Frontal cortex (tissue), 4 donors: Measurements from ENCODE around the gene CRKL. TPM values are rescaled to one million over a fixed set of nuclear protein-coding genes. Genes with fewer than 3 reads are reported as not detected.
"Not testable (repeated sequence)": the region's sequence is repeated elsewhere in the genome, so short reads cannot be mapped to it uniquely, and the experiment has no call there.

Experiments used
- DNase-seq, 2 donors: peaks; one replicate each; pipeline ENCODE4 v3.0.0; 2012; ENCODE audit warnings: low spot score in 2 of 2
- FAIRE-seq: peaks from 2 replicates; lab custom pipeline; 2012; peaks lifted over from hg19 to GRCh38; lab: Jason Lieb, UNC
- total RNA-seq: library from RNA; depleted of rRNA; stranded (reverse); fragments of >200 nt; gene quantifications from one replicate; pipeline ENCODE4 v1.2.3, GENCODE V29; 2014
- donor health status: control.
- donor health status: control.
- donor health status: control.

CRKL gene
- total RNA-seq, 1 donor from 2014 or later: 53.4 TPM

GRCh38 chr22:20964090-20964798 lies 47.0 kb downstream of the CRKL start:
- FAIRE-seq: no peak
- no peak for DNase-seq

- DNase-seq (no peak), FAIRE-seq (no peak)
These were observed 47.5 kb downstream of the CRKL start for GRCh38 chr22:20964799-20965103.

- FAIRE-seq (no peak), DNase-seq (peak in 1 of 2 donors; percentile 60)
These were observed 48.1 kb downstream of the CRKL start for GRCh38 chr22:20965104-20965887.

DNA sequence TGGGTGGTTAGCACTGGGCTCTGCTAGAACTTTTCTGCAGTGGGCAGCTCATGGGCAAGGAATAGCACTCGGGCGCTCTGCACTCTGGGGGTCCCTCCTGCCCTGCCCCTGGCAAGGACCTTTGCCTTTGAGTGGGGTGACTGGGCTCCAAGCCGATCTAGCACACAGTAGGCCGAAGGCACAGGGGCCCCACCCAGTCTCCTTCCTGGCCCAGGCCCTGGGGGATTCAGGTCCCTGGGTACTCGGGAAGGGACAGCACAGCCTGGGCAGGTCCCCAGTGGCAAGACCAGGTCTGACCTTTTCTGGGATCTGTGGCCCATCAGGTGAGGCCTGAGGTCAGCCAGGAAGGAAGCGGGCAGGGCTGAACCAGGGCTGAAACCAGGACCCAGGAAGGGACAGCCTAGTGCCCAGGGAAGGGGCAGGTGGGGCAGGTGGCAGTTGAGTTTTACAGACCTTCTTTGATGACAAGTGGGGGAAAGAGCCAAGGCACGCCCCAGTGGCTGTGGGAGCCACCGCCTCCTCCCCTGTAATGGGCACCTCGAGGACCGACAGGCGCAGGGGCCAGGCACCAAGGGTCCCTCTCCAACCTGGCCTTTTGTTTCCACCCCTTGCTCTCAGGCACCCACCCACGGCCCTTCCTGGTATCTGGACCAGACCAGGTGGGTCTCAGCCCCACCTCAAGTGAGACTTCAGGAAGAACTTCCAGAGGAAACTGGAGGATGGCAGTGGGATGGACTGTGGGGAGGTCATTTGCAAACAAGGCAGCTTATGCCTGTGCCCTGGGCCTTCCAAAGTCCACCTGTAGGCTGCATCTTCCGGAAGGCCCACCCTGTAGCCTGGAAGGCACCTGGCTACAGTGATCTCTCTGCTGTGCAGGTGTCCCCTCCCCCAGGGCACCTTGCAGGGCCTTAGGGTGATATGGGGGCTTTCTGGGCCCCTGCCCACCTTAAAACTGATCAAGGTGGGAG lies 49.0 kb downstream of the CRKL start:
- FAIRE-seq (no peak), DNase-seq (no peak)

DNA sequence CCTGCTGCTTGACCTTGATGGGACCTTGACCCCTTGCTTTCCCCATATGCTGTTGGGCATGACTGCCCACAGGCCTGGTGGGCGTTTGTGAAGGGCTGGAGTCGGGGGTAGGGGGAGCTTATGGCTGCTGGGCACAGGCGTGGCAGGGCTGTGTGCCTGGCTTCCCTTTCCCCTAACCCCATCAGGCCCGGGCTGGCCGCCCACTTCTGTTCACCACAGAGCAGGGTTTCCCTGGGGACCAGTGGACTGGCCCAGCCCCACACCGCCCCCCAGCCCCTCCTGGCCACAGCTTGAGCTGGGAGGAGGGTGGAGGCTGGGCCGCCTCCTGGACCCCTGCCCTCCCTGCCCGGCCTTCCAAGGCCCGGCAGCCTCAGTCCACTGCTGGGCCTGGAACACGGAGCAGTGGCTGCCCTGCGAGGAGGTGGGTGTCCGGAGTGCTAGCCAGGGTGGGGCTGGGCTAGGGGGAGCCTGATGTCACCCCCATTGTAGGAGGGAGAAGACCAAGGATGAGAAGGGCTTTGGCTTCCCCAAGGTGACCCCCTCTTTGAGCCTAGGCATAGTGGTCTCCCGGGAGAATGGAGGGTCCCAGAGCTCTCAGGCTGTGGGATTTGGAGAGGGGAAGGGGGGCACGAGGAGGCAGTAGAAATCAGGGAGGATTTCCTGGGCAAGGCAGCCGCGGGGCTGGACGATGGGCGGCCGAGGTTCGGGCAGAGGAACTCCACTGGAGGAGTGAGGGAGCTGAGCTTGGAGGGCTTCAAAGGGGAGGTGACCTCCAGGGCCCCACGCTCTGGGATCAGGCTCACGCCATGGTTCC lies 49.9 kb downstream of the CRKL start, which contains the start of gene AIFM3:
Gene AIFM3 (plus strand): TSS at position 373 of the 814 bp plus-strand sequence. CDS start 690 bp downstream, outside the sequence.
- DNase-seq (peak in 1 of 2 donors; percentile 41), FAIRE-seq (no peak)

DNA sequence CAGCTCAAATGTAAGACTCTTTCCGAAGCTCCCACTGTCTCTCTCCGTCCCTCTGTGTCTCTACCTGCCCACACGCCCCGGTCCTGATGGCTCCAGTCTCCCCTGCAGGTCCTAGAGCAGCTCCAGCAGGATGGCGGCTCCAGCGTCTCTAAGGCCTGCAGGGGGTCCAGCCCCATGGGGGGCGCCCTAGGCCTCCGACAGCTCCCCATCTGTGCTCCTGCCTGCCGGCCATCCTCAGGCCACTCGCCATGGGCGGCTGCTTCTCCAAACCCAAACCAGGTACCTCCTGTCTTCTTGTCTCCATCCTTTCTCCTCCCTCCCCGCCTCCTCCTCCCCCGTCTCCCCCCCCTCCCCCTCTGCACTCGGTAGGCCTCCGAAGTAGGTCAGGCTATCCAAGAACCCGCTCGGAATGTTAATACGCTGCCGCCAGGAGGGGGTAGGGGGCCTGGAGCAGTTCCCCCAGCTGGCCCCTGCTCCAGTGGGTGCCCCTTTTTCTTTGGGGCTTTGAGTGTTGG lies 50.5 kb downstream of the CRKL start:
- no peak for DNase-seq
- no peak for FAIRE-seq

- DNase-seq: no peak
- no peak for FAIRE-seq
These were observed 51.2 kb downstream of the CRKL start for GRCh38 chr22:20968281-20968977.

- no peak for DNase-seq
- no peak for FAIRE-seq
These were observed 53.9 kb downstream of the CRKL start for GRCh38 chr22:20970939-20971657.

DNA sequence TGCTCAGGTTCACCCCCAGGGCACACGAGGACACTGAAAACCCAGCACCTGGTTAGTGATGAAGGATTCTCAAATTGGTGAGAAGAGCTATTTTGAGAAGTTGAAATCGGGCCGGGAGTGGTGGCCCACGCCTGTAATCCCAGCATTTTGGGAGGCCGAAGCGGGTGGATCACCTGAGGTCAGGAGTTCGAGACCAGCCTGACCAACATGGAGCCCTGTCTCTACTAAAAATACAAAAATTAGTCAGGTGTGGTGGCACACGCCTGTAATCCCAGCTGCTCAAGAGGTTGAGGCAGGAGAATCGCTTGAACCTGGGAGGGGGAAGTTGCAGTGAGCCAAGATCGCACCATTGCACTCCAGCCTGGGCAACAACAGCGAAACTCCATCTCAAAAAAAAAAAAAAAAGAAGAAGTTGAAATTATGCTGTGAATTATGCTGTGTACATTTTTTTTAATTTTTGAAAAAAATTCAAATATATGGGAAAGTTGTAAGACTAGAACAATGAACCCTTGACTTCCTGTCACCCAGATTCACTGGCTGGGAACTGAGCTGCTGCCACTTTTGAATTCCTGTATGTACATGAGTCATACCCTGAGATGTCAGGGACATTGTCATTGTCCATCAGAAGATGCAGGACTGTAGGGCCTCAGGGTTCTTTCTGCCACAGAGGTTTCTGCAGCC lies 54.9 kb downstream of the CRKL start:
- not testable (repeated sequence) for DNase-seq, FAIRE-seq

DNA sequence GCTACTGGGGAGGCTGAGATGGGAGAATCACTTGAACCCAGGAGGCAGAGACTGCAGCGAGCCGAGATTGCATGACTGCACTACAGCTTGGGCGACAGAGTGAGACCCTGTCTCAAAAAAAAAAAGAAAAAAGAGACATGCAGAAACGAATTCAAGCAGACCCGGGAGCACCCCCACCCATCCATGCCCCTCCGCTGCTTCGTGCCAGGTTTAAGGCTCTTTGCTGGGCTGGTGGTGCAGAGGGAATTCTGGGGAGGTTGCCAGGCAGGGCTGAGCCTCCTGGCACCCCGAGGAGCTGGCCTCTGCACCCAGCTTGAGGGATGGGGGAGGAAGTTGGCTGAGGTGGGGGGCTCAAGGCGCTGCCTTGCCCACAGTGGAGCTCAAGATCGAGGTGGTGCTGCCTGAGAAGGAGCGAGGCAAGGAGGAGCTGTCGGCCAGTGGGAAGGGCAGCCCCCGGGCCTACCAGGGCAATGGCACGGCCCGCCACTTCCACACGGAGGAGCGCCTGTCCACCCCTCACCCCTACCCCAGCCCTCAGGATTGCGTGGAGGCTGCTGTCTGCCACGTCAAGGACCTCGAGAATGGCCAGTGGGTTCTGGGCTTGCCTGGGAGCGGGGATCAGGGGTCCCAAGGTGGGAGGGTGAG lies 55.8 kb downstream of the CRKL start:
- FAIRE-seq (no peak), DNase-seq (no peak)

- FAIRE-seq (no peak), DNase-seq (no peak)
These were observed 56.6 kb downstream of the CRKL start for GRCh38 chr22:20973634-20974286.

GRCh38 chr22:20974336-20974955 lies 57.2 kb downstream of the CRKL start:
- DNase-seq (no peak), FAIRE-seq (no peak)

- DNase-seq (no peak), FAIRE-seq (no peak)
These were observed 58.5 kb downstream of the CRKL start for GRCh38 chr22:20975541-20976290.

DNA sequence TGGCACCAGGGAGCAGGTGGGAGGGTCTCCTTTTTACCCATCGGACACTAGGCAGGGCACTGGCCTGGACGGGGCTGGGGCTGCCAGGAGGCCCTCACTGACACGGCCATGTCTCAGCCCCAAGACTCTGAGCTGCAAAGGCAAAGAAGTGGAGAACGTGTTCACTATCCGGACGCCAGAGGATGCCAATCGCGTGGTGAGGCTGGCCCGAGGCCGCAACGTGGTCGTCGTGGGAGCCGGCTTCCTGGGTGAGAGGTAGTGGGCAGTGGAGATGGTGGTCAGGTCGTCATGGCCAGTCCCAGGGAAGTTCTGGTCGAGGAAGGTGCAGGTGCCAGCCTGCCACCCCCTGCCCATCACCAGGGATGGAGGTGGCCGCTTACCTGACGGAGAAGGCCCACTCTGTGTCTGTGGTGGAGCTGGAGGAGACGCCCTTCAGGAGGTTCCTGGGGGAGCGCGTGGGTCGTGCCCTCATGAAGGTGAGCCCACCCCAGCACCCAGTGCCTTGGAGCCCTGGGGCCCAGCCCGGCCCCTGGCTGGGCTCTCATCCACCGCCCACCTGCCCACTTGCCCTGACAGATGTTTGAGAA lies 59.2 kb downstream of the CRKL start:
- no peak for FAIRE-seq
- no peak for DNase-seq

DNA sequence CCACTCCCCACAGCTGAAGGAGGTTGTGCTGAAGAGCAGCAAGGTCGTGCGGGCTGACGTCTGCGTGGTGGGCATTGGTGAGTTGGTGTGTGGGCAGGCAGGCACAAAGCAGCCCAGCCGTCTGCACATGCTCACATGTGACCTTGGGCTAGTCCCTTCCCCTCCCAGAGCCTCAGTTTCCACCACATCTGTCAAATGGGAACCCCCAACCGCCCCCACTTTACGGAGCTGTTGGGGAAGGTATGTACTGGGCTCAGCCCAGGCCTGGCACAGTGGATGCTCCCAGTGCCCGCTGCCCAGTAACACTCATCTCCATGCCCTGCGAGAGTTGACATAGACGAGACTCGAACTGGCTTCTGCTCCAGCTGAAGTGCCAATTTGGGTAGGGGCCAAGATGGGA lies 59.8 kb downstream of the CRKL start:
- FAIRE-seq: no peak
- DNase-seq: no peak
